HG03039 (cell line): ENCODE results near the gene ZNF532.
"Not testable (repeated sequence)": the region's sequence is repeated elsewhere in the genome, so short reads cannot be mapped to it uniquely, and the experiment has no call there.

Experiments
- ATAC-seq: cut with Tn5 transposase; IDR thresholded peaks from one replicate; pipeline ENCODE4 v1.9.1; 2021; ENCODE audit warnings: mild to moderate bottlenecking, moderate library complexity; ENCODE audit not compliant: unreplicated experiment

The ZNF532 gene

DNA sequence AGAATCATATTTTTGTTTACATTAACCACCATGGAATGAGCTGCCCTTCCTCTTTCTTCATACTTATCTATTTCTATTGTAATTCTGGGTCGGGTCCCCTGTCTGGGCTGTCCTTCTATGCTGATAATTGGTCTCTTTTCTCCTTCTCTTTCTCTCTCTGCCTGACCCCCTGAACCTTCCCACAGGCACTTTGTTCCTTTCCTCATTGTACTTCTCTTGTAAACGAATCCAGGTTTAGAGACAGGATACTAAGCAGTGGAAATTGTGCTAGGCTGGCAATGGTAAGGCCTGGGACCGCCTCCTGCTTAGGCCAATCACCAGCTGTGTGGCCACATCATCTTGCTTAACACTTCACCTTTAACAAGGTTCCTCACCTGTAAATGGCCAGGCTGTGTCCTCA lies 137.0 kb downstream of the ZNF532 start:
- ATAC-seq = no peak

DNA sequence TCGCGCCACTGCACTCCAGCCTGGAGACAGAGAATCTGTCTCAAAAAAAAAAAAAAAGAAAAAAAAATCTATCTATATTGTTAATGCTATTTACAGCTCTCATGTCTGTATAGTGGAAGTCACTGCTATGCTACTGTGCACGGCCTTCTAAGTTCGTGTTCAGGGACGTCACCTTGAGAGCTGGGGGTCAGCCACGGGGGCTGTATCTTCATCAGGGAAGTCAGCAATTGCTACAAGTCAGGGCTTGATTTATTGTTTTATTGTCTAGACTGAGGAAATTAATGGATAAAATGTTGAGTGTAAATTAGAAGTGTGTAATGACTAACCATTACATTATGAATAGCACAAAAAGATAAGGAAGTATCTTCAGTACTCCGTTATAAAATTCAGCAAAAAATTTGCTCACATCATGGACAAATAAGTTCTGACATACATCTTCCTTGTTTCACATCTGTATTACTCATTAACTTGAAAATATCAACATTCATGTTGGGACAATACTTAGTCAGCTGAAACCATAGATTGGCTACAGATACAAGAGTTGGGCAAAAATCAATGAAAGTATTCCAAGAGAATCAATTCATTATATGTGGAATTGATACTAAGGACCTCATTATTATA lies 138.4 kb downstream of the ZNF532 start:
- ATAC-seq = no peak

DNA sequence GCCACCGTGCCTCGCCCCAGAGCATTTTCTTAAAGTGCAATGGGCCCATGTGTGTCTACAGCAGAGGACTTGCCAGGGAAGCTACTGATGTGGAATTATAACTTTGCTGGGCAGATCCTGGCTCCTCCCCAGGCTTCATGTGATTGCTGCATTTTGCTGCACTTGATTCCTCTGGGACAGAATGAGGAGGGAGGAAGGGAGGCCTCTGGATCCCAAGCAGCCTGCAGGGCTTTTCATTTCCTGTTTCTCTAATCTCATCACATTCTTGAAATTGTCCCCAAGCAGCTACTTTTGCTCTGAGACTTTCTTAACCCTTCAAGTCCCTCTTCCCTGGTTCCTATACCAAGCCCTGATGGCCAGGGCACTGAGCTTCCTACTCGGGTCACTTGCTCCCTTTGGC lies 140.6 kb downstream of the ZNF532 start:
- no peak for ATAC-seq

DNA sequence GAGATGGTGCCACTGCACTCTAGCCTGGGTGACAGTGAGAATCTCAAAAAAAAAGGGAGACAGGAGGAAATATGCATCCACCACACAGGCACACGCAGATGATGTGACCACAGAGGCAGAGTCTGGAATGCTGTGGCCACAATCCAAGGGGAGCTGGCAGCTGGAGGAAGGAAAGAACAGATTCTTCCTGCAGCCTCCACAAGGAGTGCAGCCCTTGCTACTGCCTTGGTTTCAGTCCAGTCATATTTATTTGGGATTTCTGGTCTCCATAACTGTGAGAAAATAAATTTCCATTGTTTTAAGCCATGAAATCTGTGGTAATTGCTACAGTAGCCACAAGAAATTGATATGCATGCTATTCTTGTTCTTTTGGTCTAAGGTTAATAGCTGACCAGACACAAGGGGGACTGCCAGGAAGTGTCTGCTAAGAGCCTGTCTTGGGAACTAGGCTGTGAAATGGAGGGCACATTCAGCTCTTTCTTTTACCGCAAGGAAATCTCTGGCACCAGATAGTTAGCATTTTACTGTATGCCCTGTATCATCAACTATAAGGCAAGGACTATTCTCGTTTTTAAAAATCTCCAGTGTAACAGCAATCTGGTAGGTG lies 141.9 kb downstream of the ZNF532 start:
- no peak for ATAC-seq

DNA sequence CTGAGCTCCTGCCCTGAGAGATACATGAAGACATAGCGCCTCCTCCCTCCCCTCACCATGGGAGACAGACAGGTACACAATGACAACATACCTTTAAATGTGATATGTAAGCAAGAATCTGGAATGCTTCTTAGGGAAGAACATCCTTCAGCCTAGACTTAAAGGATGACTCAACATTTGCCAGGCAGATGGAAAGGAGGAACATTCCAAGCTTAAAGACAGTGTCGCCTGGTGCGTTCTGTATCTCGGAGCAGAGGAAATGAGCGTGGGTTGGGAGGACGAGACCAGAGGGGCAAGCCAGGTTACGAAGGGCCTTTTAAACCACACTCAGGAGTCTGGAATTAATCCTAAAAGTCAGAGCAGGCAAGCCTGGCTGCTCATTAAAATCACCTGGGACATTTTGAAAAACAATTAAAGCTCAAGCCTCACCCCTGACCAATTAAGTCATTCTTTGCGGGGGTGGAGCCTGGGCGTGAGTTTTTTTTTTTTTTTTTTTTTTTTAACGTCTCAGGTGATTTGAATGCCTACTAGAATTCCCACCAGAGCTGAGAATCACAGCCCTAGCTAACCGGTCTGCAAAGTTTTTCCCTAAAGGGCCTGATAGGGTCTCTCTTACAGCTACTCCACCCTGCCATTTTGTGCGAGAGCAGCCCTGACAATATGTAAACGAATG lies 143.8 kb downstream of the ZNF532 start:
- ATAC-seq = no peak

DNA sequence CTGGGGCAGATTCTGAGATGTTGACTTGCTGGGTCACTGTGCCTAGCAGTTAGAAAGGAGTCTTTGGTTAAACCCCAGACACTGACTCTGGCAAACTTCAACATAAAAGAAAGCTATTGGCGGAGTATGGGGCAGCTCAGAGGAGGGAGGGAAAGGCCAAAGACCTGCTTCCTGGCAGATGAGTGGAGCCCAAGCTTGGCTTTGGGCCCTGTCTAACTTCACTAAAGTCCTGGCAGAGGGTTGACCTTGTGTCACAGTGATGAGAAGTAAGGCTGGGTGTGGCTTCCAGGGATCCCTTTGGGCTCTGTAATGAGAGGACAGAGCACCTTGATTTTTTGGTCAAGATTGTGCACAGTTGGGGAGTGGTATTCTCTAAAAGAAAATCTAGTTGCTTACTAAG lies 145.2 kb downstream of the ZNF532 start:
- no peak for ATAC-seq

DNA sequence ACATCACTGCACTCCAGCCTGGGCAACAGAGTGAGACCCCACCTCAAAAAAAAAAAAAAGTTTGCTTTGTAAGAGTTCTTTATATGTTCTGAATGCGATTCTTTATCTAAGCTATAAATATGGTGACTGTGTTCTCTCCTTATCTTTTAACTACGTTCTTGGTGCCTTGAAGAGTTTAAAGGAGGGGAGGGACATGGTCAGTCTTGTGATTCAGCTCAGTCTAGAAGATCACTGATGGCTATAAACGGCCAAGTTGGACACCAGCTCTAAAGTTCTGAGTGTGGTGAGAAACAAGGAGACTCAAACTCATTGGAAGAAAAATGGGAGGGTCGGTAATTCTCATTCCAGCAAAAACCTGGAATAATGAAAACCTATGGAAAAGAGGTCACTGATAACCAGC lies 146.6 kb downstream of the ZNF532 start:
- no peak for ATAC-seq

DNA sequence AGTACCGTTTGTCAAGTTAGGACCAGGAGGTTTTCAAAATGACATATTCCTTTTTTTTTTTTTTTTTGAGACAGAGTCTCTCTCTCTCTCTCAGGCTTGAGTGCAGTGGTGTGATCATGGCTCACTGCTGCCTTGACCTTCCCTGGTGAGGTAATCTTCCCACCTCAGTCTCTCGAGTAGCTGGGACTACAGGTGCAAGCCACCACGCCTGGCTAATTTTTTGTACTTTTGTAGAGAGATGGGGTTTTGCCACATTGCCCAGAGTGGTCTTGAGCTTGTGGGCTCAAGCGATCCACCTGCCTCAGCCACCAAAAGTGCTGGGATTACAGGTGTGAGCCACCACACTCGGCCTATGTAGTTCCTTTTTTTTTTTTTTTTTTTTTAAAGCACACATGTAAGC lies 147.1 kb downstream of the ZNF532 start:
- no peak for ATAC-seq

DNA sequence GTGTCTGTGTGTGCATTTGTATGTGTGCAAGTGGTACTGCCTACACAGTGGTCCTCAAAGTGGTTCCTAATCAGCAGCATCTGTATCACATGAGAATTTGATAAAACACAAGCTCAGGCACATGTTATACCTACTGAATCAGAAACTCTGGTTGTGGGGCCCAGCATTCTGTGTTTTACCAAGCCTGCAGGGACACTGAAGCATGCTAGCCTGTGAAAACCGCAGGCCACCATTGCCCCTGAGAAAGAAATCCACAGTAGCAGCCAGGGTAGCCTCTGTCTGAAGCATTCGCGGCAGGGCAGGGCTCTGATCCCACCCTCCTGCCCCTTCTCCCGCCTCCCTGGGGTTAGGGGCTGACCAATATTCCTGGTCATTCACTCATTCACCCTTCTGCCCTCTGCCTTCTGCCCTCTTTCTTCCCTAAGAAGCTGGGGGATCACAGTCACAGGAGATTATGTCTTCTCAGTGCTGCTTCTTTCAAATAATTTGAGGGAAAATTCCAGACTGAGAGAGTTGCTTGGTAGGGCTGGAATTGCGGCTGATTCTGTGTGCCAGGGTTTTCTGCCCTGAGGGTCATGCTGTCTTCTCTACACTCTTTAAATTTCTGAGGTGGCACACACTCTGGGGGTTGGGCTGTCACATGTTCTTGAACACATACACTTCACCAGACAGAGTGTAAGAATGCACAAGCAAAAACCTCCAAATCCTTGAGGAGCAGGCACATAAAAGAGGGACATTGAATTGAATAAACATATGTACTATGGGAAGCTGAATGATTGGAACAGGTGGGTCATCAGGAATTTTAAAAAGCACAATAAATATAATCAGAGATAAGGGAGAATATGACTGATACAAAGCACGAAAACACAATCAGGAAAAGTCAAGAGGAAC lies 148.4 kb downstream of the ZNF532 start:
- ATAC-seq = no peak

DNA sequence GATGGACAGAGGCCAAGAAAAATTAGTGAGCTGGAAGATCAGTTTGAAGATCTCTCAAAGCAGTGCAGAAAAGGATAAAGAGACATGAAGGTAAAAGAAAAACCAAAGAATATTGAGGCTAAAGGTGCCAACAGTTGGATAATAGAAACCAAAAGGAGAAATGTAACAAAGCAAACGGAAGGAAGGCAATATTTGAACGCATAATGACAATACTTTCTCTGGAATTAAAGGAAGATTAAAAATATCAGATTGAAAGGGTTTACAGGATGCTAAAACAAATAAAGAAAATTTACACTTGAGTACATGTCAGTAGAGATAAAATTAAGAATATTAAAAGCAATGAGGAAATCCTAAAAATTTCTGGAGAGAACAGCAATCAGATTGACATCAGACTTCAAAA lies 149.1 kb downstream of the ZNF532 start:
- no peak for ATAC-seq

DNA sequence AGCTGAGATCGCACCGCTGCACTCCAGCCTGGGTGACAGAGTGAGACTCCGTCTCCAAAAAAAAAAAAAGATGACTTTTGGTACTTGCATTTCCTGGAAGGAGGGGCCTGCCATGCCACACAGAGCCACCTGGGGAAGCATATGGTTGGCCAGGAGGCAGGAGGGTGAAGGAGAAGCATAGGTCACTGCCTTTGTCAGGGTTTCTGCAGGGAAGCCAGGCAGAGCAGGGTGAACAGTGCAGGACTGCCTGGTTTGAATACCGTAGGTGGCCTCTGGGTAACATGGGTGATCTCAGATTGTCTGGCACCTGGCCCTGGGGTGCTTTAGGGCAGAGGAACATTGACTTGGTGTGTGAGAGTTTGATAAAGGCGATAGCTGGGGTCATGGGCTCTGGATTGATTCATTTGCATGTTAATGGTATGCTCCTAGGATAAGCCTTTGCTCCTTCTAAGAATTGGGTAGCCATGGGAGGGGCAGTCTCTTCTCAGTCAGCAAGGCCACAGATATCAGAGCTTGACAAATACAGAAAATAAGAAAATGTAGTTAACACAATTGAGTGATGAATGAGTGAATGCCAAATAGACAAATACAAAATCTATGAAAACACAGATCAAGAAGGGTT lies 151.0 kb downstream of the ZNF532 start:
- ATAC-seq = no peak

DNA sequence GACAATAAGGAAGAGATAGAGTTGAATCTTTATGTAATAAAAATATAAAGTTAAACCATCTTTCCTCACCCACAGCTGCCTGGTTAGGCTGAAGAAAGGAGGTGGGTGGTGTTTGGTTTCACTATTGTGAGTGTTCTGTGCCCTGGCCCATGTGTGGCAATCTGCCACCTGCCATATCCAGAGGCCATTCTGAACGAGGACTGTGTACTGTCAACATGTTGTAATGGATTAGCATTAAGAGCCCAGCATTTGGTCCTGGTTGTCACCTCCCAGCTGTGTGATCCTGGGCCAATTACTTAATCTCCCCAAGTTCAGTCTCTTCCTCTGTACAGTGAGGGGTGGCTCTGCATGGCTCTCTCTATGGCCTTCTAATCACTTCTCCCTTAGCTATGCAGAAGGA lies 156.8 kb downstream of the ZNF532 start:
- no peak for ATAC-seq

DNA sequence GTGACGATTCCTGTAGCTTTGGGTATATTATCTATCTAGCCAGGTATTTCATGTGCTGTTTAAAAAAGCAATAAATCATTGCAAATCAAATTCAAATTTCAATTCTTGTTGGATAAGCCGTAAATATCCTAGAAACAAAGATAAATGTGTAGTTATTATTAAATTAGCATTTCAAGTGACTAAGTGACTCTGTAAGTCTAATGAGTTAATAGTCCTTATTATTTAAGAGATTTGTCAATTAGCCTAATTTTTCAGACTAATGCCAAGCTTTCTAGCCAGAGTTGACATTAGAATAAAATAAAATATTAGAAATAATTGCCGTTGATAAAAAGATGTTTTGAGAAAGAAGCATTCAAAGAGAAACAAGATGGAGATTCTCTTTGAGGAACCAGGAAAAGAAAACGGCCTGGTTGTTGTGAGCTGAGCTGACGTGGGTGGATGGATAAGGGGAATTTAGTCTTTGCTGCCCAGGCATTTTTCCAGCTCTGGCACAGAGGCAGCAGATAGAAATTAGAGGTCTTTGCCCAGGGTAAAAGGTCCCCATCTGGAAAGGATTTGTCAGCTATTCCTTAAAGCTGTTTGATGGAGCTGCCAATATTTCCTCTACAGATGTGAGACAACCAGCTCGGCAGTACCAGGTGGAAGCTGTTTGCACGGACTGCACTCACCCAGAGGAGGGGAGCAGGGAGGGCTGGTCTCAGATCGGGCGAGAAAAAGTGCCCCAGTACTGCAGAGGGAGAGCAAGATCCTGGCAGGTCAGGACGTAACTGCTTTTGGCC lies 157.7 kb downstream of the ZNF532 start:
- ATAC-seq = no peak

DNA sequence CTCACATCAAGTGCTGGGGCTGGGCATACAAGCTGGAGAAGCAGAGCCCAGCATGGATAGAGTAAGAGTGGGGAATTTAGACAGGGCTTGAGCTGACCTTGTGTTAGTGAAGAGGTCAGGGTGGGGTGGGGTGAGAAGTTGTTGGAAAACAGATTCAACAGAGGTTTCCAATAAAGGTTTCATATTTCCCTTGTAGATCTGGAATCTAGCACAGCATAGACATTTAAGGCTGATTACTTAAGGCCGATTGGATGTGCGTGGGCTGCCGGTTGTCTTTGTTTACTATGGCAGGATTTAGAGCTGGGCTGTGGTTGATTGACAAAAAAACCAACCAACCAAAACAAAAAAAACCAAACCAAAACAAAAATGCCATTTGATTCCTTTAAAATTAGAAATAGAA lies 160.2 kb downstream of the ZNF532 start:
- no peak for ATAC-seq

DNA sequence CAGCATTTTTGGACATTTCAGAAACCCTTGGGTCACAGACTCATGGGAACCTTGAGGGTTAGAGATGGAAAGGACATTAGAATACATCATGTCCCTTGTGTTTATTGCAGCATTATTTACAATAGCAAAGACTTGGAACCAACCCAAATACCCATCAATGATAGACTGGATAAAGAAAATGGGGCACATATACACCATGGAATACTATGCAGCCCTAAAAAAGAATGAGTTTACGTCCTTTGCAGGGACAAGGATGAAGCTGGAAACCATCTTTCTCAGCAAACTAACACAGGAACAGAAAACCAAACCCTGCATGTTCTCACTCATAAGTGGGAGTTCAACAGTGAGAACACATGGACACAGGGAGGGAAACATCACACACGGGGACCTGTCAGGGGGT lies 160.9 kb downstream of the ZNF532 start:
- ATAC-seq = not testable (repeated sequence)

DNA sequence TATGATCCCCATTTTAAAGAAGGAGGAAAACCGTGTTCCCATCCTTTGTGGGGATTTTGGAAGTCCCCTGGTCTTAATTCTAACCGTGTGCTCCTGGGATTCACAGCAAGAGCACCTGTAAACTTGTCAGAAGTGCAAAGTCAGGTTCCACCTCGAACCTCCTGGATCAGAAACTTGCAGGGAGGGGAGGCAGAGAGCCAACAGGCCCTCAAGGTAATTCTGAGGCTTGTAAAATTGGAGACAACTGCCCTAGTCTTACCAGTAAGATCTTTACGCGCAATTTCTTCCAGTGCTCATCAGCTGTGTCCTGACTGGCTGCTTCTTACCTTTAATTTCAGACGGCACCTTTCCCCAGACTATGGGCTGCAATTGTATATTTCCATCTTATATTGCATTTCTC lies 161.7 kb downstream of the ZNF532 start:
- no peak for ATAC-seq

DNA sequence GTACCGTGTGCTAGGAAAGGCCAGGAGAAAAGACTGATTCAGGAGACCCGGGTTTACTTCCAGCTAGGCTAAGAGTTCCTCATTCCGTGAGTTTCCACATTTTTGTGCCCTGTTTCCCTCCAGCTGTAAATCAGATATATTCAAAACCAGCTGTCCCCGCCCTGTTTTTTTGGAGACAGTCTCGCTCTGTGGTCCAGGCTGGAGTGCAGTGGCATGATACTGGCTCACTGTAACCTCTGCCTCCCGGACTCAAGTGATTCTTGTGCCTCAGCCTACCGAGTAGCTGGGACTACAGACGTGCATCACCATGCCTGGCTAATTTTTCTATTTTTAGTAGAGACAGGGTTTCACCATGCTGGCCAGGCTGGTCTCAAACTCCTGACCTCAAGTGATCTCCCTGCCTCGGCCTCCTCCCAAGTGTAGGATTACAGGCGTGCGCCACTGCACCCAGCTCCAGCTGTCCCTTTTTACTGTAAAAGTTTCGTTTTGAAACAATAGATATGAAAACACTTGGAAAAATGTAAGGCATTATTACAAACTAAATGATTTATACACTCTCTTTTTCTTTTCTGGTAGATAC lies 162.2 kb downstream of the ZNF532 start:
- ATAC-seq = no peak

DNA sequence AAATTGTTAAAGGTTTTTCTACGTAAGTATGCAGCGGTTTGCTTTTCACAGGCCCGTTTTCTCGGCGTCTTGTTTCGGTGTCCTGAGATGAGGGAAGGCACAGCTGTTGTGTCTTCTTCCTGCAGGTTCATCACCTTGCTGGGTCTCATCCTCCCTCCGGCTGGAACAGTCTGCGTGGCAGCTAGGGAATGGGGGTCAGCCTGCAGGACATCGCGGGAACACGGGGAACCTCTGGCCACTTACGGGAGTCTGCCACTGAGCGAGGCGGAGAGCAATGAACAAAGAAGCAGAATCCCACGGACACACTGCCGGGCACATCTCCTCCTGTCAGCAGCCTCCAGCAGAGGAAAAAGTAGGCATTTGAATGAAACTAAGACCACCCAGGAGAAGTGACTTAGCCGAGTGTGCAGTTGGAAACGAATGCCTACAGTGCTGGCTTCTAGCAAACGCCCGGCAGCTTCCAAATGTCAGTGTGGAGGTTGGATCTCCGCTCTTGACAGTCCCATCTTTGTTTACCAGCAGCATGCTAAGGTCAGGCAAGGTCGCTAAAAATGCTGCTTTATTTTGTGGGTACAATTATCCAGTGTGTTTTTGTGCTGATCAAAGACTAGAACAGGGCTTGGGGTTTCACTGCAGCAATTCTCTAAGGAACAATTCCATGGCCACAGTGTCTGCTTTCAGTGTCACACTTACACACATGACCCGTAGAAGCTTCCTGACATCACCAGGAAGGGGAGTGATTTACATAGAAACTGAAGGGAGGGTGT lies 165.2 kb downstream of the ZNF532 start:
- no peak for ATAC-seq

DNA sequence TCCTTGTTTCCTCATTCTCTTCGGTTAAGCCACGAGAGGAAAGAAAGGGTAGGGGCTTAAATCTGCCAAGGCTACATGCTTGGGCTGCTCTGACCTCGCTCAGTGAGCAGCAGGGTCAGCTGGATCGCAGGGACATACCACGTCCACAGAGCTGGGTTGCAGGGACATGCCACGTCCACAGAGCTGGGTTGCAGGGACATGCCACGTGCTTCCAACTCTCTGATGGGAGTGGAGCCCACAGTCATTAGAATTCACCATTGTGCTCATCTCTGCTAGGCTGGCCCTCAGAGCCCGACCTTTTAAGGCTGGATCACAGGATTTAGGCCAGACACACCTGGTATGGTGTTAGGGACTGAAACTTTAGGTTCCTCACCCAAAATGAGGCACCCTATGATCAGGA lies 167.6 kb downstream of the ZNF532 start:
- no peak for ATAC-seq
